Ectodermal cell (in vitro differentiated cells): ENCODE measurements around the gene CELF6. TPM values are rescaled to one million over a fixed set of nuclear protein-coding genes. Genes with fewer than 3 reads are reported as not detected.

ENCODE experiments used
- H3K27ac ChIP-seq: 2 replicates; pipeline ENCODE4 v1.7.0; 2013; ENCODE audit warnings: mild to moderate bottlenecking, low read depth, low read length; ENCODE audit not compliant: insufficient read depth, poor library complexity, severe bottlenecking
- H3K27me3 ChIP-seq: 2 replicates; pipeline ENCODE4 v1.7.0; 2013; ENCODE audit warnings: mild to moderate bottlenecking, low read length; ENCODE audit not compliant: insufficient read depth, control insufficient read depth, poor library complexity, severe bottlenecking
- H3K36me3 ChIP-seq: one replicate; pipeline ENCODE4 v1.7.0; 2013; ENCODE audit warnings: low read length; ENCODE audit not compliant: control insufficient read depth, insufficient read depth
- H3K4me1 ChIP-seq: one replicate; pipeline ENCODE4 v1.7.0; 2013; ENCODE audit warnings: low read length; ENCODE audit not compliant: control insufficient read depth, insufficient read depth
- H3K4me3 ChIP-seq: 2 replicates; pipeline ENCODE4 v1.7.0; 2013; ENCODE audit warnings: low read depth, low read length, control low read depth; ENCODE audit not compliant: insufficient read depth
- H3K9me3 ChIP-seq: 2 replicates; pipeline ENCODE4 v1.7.0; 2013; ENCODE audit warnings: mild to moderate bottlenecking, low read length, moderate library complexity; ENCODE audit not compliant: control insufficient read depth
- WGBS, 2 experiments: methylation state at CpG; one replicate each; pipeline ENCODE4 v1.1.7; 2013; ENCODE audit warnings: missing lambda C conversion rate in 2 of 2; 5-methylcytosine and 5-hydroxymethylcytosine counted together
- polyA plus RNA-seq, 4 experiments: library from polyadenylated mRNA; stranded (reverse); fragments of 50-300 nt; gene quantifications; one replicate each; pipeline ENCODE4 v1.2.3, GENCODE V29; 2013

Gene CELF6
- polyA plus RNA-seq (2013, experiment 1 of 4) = 0.33 TPM
- 0.32 TPM for polyA plus RNA-seq (2013, experiment 2 of 4)
- polyA plus RNA-seq (2013, experiment 3 of 4) = 0.32 TPM
- polyA plus RNA-seq (2013, experiment 4 of 4) = 0.32 TPM

DNA sequence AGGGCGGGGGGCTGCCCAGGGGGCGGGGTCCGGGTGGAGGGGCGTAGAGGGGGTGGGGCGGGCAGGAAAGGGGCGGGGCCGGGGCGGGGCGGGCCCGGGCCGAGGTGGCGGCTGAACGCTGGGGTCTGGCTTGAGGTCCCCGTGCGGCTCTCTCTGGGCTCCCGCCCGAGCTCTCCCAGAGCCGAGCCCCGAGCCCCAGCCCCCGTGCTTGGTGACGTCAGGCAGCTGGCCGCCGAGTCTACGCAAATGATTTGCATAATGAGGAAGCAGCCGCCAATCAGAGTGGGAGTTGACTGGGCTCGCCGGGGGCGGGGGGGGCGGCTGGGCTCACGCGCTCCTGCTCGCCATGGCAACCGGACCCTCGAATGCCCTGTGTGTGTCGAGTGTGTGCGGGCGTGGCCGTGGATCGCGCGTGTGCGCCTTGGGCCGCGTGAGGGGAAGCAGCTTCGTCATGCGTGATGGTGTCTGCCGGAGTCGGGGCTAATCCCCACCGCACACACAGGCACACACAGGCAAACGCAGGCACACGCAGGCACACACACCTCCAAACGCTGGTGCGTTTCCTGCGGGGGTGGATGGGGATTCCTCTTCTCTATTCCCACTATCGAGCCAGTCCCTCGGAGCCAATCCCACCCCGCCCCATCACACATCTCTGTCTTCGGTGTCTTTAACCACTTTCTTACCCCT lies at the start of gene CELF6:
TSS of gene CELF6 (minus strand) at position 173 of the 687 bp plus-strand sequence. CDS start 283 bp downstream, outside the sequence.
- H3K27me3 ChIP-seq = peaks cover 48% of the 10 kb centered on the region
- H3K9me3 ChIP-seq = no peaks in the 10 kb centered on the region
- 1% methylated on average over 56 of the region's 58 CpGs for WGBS, 2 experiments
- H3K4me3 ChIP-seq = peak within 1 kb of the TSS; percentile 39
- H3K27ac ChIP-seq = peak within 1 kb of the TSS; percentile 53
- H3K36me3 ChIP-seq = no peaks in the 10 kb centered on the region
- no peaks in the 10 kb centered on the region for H3K4me1 ChIP-seq

DNA sequence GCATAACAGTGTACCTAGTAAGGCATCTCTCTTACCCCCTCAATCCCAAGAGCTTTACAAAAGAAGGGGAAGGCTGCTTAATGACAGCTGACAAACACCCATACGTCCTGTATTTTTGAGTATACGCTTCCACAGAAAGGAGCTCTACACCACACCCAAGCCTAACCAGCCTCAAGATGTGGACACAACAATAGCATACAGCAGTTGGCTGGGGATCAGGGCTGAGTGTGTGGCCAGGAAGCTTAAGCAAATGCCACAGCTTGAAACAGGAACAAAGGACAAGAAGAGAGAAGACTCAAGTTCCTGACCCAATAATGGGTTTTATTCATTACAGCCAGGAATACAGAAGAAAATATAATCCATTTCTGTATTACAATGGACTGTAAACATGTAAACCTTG lies 48.9 kb upstream of the CELF6 start:
- Histone ChIP-seq H3K36me3 (no peaks in the 10 kb centered on the region), H3K4me3 (no peak overlapping the region), H3K27ac (no peak overlapping the region), H3K4me1 (no peaks in the 10 kb centered on the region), H3K9me3 (no peaks in the 10 kb centered on the region), H3K27me3 (no peaks in the 10 kb centered on the region)
- 90 to 100% methylated on average over 2 of the region's 2 CpGs for WGBS, 2 experiments

DNA sequence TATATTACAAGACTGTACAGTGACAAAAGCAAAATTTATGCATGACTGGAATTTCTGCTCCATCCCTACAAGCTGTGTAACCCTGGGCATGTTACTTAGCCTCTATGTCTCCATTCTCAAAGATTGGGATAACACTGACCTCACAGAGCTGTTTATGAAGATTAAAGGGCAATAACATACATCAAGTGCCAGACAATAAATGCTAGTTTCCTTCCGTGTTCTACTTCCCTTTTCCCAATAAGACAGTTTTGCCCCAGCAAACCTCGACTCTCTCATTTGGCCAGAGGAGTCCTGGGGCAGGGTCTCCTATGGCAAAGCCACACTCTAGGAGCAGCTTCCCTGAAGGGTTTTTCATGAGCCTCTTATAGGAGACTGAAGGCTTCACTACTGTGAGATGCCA lies 48.4 kb upstream of the CELF6 start:
- no peaks in the 10 kb centered on the region for H3K27me3 ChIP-seq
- H3K4me1 ChIP-seq = no peaks in the 10 kb centered on the region
- H3K27ac ChIP-seq = no peak overlapping the region
- H3K4me3 ChIP-seq = no peak overlapping the region
- H3K36me3 ChIP-seq = no peaks in the 10 kb centered on the region
- H3K9me3 ChIP-seq = no peaks in the 10 kb centered on the region
- WGBS, 2 experiments = 93 to 95% methylated on average over 2 of the region's 2 CpGs

DNA sequence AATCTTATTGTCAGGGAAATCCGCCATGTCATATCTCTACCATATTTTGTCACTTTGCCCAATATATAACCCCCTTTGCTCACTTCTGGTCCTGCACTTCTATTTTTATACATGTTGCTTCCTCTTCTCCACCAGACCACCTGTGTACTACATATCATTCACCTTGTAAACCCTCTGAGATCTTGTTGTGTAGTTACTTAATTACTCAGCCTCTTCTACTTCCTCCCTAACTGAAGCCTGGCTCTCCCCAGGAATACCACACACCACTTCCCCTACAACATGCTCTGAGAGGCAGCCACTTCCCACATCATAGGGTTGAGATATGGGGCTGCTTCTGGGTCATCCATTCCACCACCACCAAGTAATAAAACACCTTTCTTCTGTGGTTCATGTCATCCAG lies 45.9 kb upstream of the CELF6 start:
- 95 to 97% methylated on average over 1 of the region's 1 CpG for WGBS, 2 experiments
- Histone ChIP-seq H3K9me3 (no peaks in the 10 kb centered on the region), H3K27me3 (no peaks in the 10 kb centered on the region)

DNA sequence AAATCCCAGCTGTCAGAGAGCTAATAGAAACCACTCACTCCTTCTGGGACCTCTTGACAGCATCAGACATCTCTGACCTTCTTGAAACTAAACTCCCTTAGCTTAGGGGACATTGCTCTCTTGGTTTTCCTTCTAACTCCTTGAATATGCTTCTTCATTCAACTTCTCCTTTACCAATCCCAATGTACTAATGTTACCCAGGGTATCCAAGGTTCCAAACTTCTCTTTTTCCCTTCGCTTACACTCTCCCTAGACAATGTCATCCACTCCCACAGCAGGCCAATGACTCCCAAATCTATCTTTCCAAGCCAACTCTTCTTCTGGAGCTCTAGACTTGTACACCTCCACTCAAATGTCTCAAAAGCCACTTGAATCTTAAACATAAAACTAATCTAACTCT lies 41.2 kb upstream of the CELF6 start:
- Histone ChIP-seq H3K27ac (no peak overlapping the region), H3K27me3 (no peaks in the 10 kb centered on the region), H3K9me3 (no peaks in the 10 kb centered on the region), H3K4me3 (no peak overlapping the region), H3K4me1 (no peaks in the 10 kb centered on the region), H3K36me3 (no peaks in the 10 kb centered on the region)
- 96 to 97% methylated on average over 1 of the region's 1 CpG for WGBS, 2 experiments

More for the DNA sequence above, 45.9 kb upstream of the CELF6 start:
- Histone ChIP-seq H3K27ac (no peak overlapping the region), H3K36me3 (no peaks in the 10 kb centered on the region), H3K4me1 (no peaks in the 10 kb centered on the region), H3K4me3 (no peak overlapping the region)

DNA sequence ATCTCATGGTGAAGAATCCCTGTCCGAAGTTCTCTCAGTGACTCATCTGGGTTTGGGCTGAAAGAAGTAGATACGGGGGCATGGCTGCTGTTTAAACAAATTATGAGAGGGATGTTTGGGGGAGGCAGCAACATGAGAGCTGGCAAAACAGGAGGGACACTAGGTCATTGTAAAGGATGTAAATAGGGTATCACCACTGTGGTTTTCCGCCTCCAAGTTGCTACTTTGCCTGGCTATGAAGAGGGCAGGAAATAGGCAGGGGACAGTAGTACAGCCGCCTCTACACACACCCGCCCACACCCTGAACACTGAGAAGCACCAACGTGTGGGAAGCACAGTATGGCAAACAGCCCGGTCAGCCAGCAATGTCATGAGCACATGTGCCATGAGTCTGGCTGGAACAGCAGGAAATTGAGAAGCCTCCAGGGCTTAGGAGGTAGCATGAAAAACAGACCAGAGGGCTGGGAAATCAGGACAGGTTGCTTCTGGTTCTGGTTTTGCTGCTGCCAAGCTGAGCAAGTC lies 38.8 kb upstream of the CELF6 start:
- H3K4me3 ChIP-seq = no peak overlapping the region
- H3K27me3 ChIP-seq = no peaks in the 10 kb centered on the region
- no peaks in the 10 kb centered on the region for H3K4me1 ChIP-seq
- 91 to 93% methylated on average over 7 of the region's 7 CpGs for WGBS, 2 experiments
- no peaks in the 10 kb centered on the region for H3K9me3 ChIP-seq
- H3K36me3 ChIP-seq = no peaks in the 10 kb centered on the region
- H3K27ac ChIP-seq = no peak overlapping the region

DNA sequence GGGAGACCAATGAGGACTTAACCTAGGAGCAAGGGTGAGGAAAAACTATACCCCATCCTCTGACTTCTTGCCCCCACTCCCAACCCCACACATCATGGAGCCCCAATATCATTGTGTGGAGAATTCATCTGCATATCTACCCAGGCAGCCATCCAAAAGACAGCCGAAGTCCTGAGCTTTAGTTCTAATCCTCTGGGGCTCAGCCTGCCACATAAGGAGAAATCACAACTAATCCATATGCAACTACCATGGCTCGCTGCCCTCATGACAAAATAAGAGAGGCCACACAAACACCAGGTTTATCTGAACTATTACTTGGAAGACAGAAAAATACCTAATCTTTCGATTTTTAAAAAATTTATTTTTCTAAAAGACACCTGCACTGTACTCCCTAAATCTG lies 38.2 kb upstream of the CELF6 start:
- Histone ChIP-seq H3K27ac (no peak overlapping the region), H3K4me1 (no peaks in the 10 kb centered on the region), H3K4me3 (no peak overlapping the region), H3K9me3 (no peaks in the 10 kb centered on the region), H3K27me3 (no peaks in the 10 kb centered on the region), H3K36me3 (no peaks in the 10 kb centered on the region)
- WGBS, 2 experiments = 90 to 97% methylated on average over 3 of the region's 3 CpGs

DNA sequence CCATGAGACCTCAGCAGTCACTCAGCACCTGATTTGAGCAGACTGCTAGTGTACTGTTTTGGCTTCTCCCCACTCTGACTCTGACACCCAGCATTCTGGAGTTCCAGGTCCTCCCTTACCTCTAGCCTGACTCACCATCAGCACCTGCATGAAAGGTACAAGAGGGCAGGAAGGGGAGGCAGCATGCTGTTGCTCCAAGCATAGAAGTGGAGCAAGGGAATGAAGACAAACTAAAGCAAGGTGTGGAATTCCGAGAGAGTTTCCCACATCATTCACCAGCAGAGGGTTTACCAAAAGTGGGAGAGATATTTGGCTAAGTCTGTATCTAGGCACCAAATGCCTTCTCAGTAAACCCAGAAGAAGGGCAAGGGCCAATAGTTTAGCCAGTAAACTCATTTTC lies 34.5 kb upstream of the CELF6 start:
- 86% methylated on average over 1 of the region's 1 CpG for WGBS, 2 experiments
- no peaks in the 10 kb centered on the region for H3K4me1 ChIP-seq
- H3K27ac ChIP-seq = no peak overlapping the region
- peaks cover 7% of the 10 kb centered on the region for H3K36me3 ChIP-seq
- no peaks in the 10 kb centered on the region for H3K9me3 ChIP-seq
- H3K27me3 ChIP-seq = no peaks in the 10 kb centered on the region
- H3K4me3 ChIP-seq = no peak overlapping the region

DNA sequence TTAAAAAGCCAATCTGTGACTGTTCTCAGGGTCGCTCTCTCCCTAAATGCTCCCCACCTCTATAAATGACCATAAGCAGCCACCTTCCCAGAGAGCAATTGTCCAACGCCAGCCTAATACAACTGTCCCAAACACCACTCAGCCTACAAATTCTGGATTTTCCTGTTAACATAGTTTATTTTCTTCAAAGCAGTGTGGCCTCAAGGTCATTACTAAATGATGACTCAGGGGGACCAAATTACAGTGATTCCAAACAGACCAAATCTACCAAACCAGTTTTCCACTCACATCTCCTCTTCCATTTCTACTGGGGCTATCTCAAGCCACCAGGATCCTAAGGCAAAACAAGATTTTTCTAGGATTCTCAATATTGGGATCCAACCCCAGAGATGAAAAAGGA lies 33.3 kb upstream of the CELF6 start:
- no peaks in the 10 kb centered on the region for H3K27me3 ChIP-seq
- H3K4me3 ChIP-seq = no peak overlapping the region
- H3K27ac ChIP-seq = no peak overlapping the region
- no peaks in the 10 kb centered on the region for H3K9me3 ChIP-seq
- peaks cover 10% of the 10 kb centered on the region for H3K36me3 ChIP-seq
- H3K4me1 ChIP-seq = no peaks in the 10 kb centered on the region
- 88 to 93% methylated on average over 2 of the region's 2 CpGs for WGBS, 2 experiments

DNA sequence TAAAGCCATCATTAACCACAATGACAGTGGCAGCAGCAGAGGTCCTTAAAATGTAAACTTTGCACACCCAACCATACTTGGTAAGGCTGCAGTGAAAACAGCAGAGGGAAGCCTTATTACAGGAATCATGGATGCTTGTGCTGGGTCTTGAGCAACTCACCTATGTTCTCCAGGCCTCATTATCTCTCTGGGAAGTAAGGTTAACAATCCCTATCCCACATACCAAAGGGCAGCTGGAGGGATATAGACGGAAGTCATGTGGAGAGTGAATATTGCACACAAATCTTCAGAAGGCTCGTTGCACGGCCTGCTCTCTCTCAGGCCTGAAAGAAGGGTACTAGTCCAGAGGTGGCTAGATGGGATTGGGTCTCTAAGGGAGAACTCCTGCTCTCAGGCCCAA lies 25.8 kb upstream of the CELF6 start:
- Histone ChIP-seq H3K27me3 (no peaks in the 10 kb centered on the region), H3K36me3 (peaks cover 26% of the 10 kb centered on the region), H3K9me3 (no peaks in the 10 kb centered on the region), H3K4me1 (no peaks in the 10 kb centered on the region), H3K4me3 (no peak overlapping the region), H3K27ac (no peak overlapping the region)
- 95% methylated on average over 3 of the region's 3 CpGs for WGBS, 2 experiments
